SK-N-SH treated with all-trans-retinoic acid at 6 μM for 48 hours (cell line): ENCODE measurements around the gene CD14.

Experiments
- CREB5 ChIP-seq: fragments of 250-450 bp; sonication (Bioruptor Pico); IDR thresholded peaks from 2 replicates; pipeline ENCODE4 v1.5.1; 2020; ENCODE audit warnings: low read depth, mild to moderate bottlenecking, moderate library complexity
- CSDC2 ChIP-seq: fragments of 250-450 bp; sonication (Bioruptor Pico); IDR thresholded peaks from 2 replicates; pipeline ENCODE4 v1.5.0; 2020; ENCODE audit warnings: mild to moderate bottlenecking, moderate library complexity
- ISL1 ChIP-seq: fragments of 250-450 bp; sonication (Bioruptor Pico); IDR thresholded peaks from 2 replicates; pipeline ENCODE4 v2.1.2; 2022; ENCODE audit warnings: mild to moderate bottlenecking, moderate library complexity
- POU6F1 ChIP-seq: fragments of 250-450 bp; sonication (Bioruptor Pico); IDR thresholded peaks from 2 replicates; pipeline ENCODE4 v1.8.0; 2021; ENCODE audit warnings: low read depth, mild to moderate bottlenecking, moderate library complexity, borderline replicate concordance
- RARB ChIP-seq: fragments of 250-450 bp; sonication (Bioruptor Pico); IDR thresholded peaks from 2 replicates; pipeline ENCODE4 v1.8.0; 2021; ENCODE audit warnings: mild to moderate bottlenecking, moderate library complexity
- TCF4 ChIP-seq: fragments of 250-450 bp; sonication (Bioruptor Pico); IDR thresholded peaks from 2 replicates; pipeline ENCODE4 v1.8.0; 2021; ENCODE audit warnings: mild to moderate bottlenecking, moderate library complexity, borderline replicate concordance
- ZNF8 ChIP-seq: fragments of 450-650 bp; formaldehyde crosslinking; IDR thresholded peaks from 2 replicates; pipeline ENCODE4 v1.5.0; 2020; ENCODE audit warnings: mild to moderate bottlenecking, moderate library complexity

- TF ChIP-seq POU6F1 (CRISPR knock-in tag) (no peak), ISL1 (no peak), RARB (CRISPR knock-in tag) (no peak), CSDC2 (CRISPR knock-in tag) (no peak), ZNF8 (CRISPR knock-in tag) (no peak), TCF4 (CRISPR knock-in tag) (no peak), CREB5 (no peak)
Measured at GRCh38 chr5:140664359-140665119, 31.6 kb upstream of the CD14 start, which contains the start of gene WDR55.
